H7 (cell line): ENCODE data around the gene CAMK2A. TPM values are rescaled to one million over a fixed set of nuclear protein-coding genes. Genes with fewer than 3 reads are reported as not detected.

Source experiments
- DNase-seq: peaks from one replicate; pipeline ENCODE4 v3.0.0; 2012
- H3K27me3 ChIP-seq: 2 replicates; pipeline ENCODE4 v1.6.0; 2011; ENCODE audit warnings: mild to moderate bottlenecking, low read length; ENCODE audit not compliant: control insufficient read depth, insufficient read depth
- H3K36me3 ChIP-seq: replicated peaks from 2 replicates; pipeline ENCODE4 v1.5.1; 2011; ENCODE audit warnings: low read length; ENCODE audit not compliant: control insufficient read depth, insufficient read depth
- H3K4me3 ChIP-seq: 2 replicates; pipeline ENCODE4 v1.5.1; 2011; ENCODE audit warnings: low read depth, mild to moderate bottlenecking, control low read depth, low read length, moderate library complexity; ENCODE audit not compliant: insufficient read depth
- total RNA-seq: library from RNA; depleted of rRNA; stranded (reverse); fragments of >200 nt; shearing (Covaris generic); gene quantifications from 2 replicates; pipeline ENCODE4 v1.2.3, GENCODE V29; 2014

The CAMK2A gene
- total RNA-seq, 1 experiment from 2014 or later, result 0.07 TPM

- peak; percentile 57 for DNase-seq
- Histone ChIP-seq H3K36me3 (no peaks in the 10 kb centered on the region), H3K27me3 (peaks cover 1% of the 10 kb centered on the region), H3K4me3 (no peak overlapping the region)
These were observed 80.4 kb downstream of the CAMK2A start for GRCh38 chr5:150209099-150209635.

GRCh38 chr5:150208187-150209098, 81.1 kb downstream of the CAMK2A start:
- Histone ChIP-seq H3K36me3 (no peaks in the 10 kb centered on the region), H3K27me3 (peaks cover 1% of the 10 kb centered on the region), H3K4me3 (no peak overlapping the region)
- DNase-seq, result peak; percentile 71

GRCh38 chr5:150206779-150207115, 82.8 kb downstream of the CAMK2A start:
- DNase-seq, result no peak
- H3K4me3 ChIP-seq, result no peak overlapping the region
- no peaks in the 10 kb centered on the region for H3K36me3 ChIP-seq
- no peaks in the 10 kb centered on the region; the same call in 1 of the 2 replicates for H3K27me3 ChIP-seq

- H3K4me3 ChIP-seq, result no peak overlapping the region
- no peaks in the 10 kb centered on the region; the same call in 1 of the 2 replicates for H3K27me3 ChIP-seq
- H3K36me3 ChIP-seq, result no peaks in the 10 kb centered on the region
- no peak for DNase-seq
These were observed 83.3 kb downstream of the CAMK2A start for GRCh38 chr5:150206098-150206778.

GRCh38 chr5:150204590-150204960, 85.0 kb downstream of the CAMK2A start:
- Histone ChIP-seq H3K36me3 (no peaks in the 10 kb centered on the region), H3K4me3 (no peak overlapping the region), H3K27me3 (no peaks in the 10 kb centered on the region)
- no peak for DNase-seq

- no peak for DNase-seq
- Histone ChIP-seq H3K4me3 (no peak overlapping the region), H3K36me3 (no peaks in the 10 kb centered on the region), H3K27me3 (no peaks in the 10 kb centered on the region)
These were observed 85.6 kb downstream of the CAMK2A start for GRCh38 chr5:150203832-150204589.

GRCh38 chr5:150202501-150202900, 87.1 kb downstream of the CAMK2A start:
- H3K27me3 ChIP-seq, result no peaks in the 10 kb centered on the region
- H3K36me3 ChIP-seq, result no peaks in the 10 kb centered on the region
- no peak for DNase-seq
- H3K4me3 ChIP-seq, result no peak overlapping the region

GRCh38 chr5:150197476-150197875, 92.1 kb downstream of the CAMK2A start:
- Histone ChIP-seq H3K36me3 (no peaks in the 10 kb centered on the region), H3K27me3 (peaks cover 3% of the 10 kb centered on the region; the same call in 1 of the 2 replicates), H3K4me3 (no peak overlapping the region)
- no peak for DNase-seq

- peaks cover 8% of the 10 kb centered on the region for H3K27me3 ChIP-seq
- DNase-seq, result no peak
- H3K36me3 ChIP-seq, result no peaks in the 10 kb centered on the region
- H3K4me3 ChIP-seq, result no peak overlapping the region
These were observed 92.6 kb downstream of the CAMK2A start for GRCh38 chr5:150196986-150197385.

- peaks cover 9% of the 10 kb centered on the region for H3K27me3 ChIP-seq
- H3K36me3 ChIP-seq, result no peaks in the 10 kb centered on the region
- no peak overlapping the region for H3K4me3 ChIP-seq
- DNase-seq, result no peak
These were observed 93.1 kb downstream of the CAMK2A start for GRCh38 chr5:150196514-150196913.

- no peak overlapping the region for H3K4me3 ChIP-seq
- DNase-seq, result no peak
- peaks cover 12% of the 10 kb centered on the region for H3K27me3 ChIP-seq
- no peaks in the 10 kb centered on the region for H3K36me3 ChIP-seq
These were observed 93.7 kb downstream of the CAMK2A start for GRCh38 chr5:150195736-150196485.

GRCh38 chr5:150192462-150192861, 97.1 kb downstream of the CAMK2A start:
- Histone ChIP-seq H3K4me3 (no peak overlapping the region), H3K27me3 (peaks cover 46% of the 10 kb centered on the region), H3K36me3 (no peaks in the 10 kb centered on the region)
- DNase-seq, result no peak

- no peak overlapping the region for H3K4me3 ChIP-seq
- H3K36me3 ChIP-seq, result no peaks in the 10 kb centered on the region
- peaks cover 55% of the 10 kb centered on the region for H3K27me3 ChIP-seq
- DNase-seq, result no peak
These were observed 98.6 kb downstream of the CAMK2A start for GRCh38 chr5:150190987-150191386.

- DNase-seq, result peak; percentile 82
- Histone ChIP-seq H3K36me3 (no peaks in the 10 kb centered on the region), H3K27me3 (peaks cover 55% of the 10 kb centered on the region), H3K4me3 (peak overlapping the region; percentile 36; the same call in 1 of the 2 replicates)
These were observed 99.0 kb downstream of the CAMK2A start for GRCh38 chr5:150190503-150190979.
